GM23338 (cell line): ENCODE measurements around the gene ATP13A4. TPM values are rescaled to one million over a fixed set of nuclear protein-coding genes. Genes with fewer than 3 reads are reported as not detected.

Source experiments
- ATAC-seq: fragments of 200-7000 bp; cut with Tn5 transposase; 3 replicates; pipeline ENCODE4 v1.9.1; 2020
- DNase-seq: peaks from one replicate; pipeline ENCODE4 v3.0.0-alpha.2; 2015; ENCODE audit warnings: low spot score
- H2AFZ ChIP-seq: fragments of 200-600 bp; sonication (generic); 2 replicates; pipeline ENCODE4 v1.8.0; 2016; ENCODE audit warnings: antibody characterized with exemption, mild to moderate bottlenecking, moderate library complexity
- H3F3A ChIP-seq: fragments of 200-600 bp; sonication (generic); replicated peaks from 2 replicates; pipeline ENCODE4 v1.8.0; 2017; ENCODE audit warnings: antibody characterized with exemption, mixed run types, low read depth
- H3K27ac ChIP-seq: fragments of 200-600 bp; sonication (generic); 2 replicates; pipeline ENCODE4 v1.6.1; 2016; ENCODE audit warnings: low read depth
- H3K27me3 ChIP-seq: fragments of 200-600 bp; sonication (generic); 2 replicates; pipeline ENCODE4 v1.8.0; 2016; ENCODE audit warnings: mild to moderate bottlenecking, mixed run types, moderate library complexity; ENCODE audit not compliant: insufficient read depth
- H3K36me3 ChIP-seq: fragments of 200-600 bp; sonication (generic); 2 replicates; pipeline ENCODE4 v1.8.0; 2016; ENCODE audit warnings: mild to moderate bottlenecking; ENCODE audit not compliant: insufficient read depth
- H3K4me1 ChIP-seq: fragments of 200-600 bp; sonication (generic); 2 replicates; pipeline ENCODE4 v1.8.0; 2016; ENCODE audit warnings: mild to moderate bottlenecking, moderate library complexity; ENCODE audit not compliant: insufficient read depth
- H3K4me2 ChIP-seq: fragments of 200-600 bp; sonication (generic); 2 replicates; pipeline ENCODE4 v1.7.1; 2017; ENCODE audit warnings: mixed run types
- H3K4me3 ChIP-seq: fragments of 200-600 bp; sonication (generic); 2 replicates; pipeline ENCODE4 v1.6.1; 2016; ENCODE audit warnings: mixed run types
- H3K79me2 ChIP-seq: fragments of 200-600 bp; sonication (generic); replicated peaks from 2 replicates; pipeline ENCODE4 v1.8.0; 2017; ENCODE audit warnings: mild to moderate bottlenecking; ENCODE audit not compliant: insufficient read depth
- H3K9me2 ChIP-seq: fragments of 200-600 bp; sonication (generic); 2 replicates; pipeline ENCODE4 v1.8.0; 2017; ENCODE audit not compliant: insufficient read depth
- H4K20me1 ChIP-seq: fragments of 200-600 bp; sonication (generic); replicated peaks from 2 replicates; pipeline ENCODE4 v1.8.0; 2017; ENCODE audit warnings: mild to moderate bottlenecking; ENCODE audit not compliant: insufficient read depth
- H3K27ac Mint-ChIP-seq: 2 replicates; pipeline ENCODE4 v1.8.0; 2020; ENCODE audit warnings: inconsistent platforms, mild to moderate bottlenecking, moderate library complexity, mixed read lengths
- H3K27me3 Mint-ChIP-seq: 3 replicates; pipeline ENCODE4 v1.8.0; 2022; ENCODE audit warnings: low read depth, mild to moderate bottlenecking, moderate library complexity, mixed read lengths, inconsistent platforms; ENCODE audit not compliant: insufficient read depth, poor library complexity
- H3K36me3 Mint-ChIP-seq: 3 replicates; pipeline ENCODE4 v1.8.0; 2021; ENCODE audit warnings: low read depth, mild to moderate bottlenecking, inconsistent platforms, moderate library complexity, mixed read lengths
- H3K4me1 Mint-ChIP-seq: 3 replicates; pipeline ENCODE4 v1.8.0; 2020; ENCODE audit warnings: mild to moderate bottlenecking, inconsistent platforms, mixed read lengths
- H3K4me3 Mint-ChIP-seq: 3 replicates; pipeline ENCODE4 v1.8.0; 2021; ENCODE audit warnings: moderate library complexity, mild to moderate bottlenecking, inconsistent platforms, mixed read lengths
- H3K9me3 Mint-ChIP-seq: 3 replicates; pipeline ENCODE4 v1.8.0; 2020; ENCODE audit warnings: moderate library complexity, mild to moderate bottlenecking, inconsistent platforms, mixed read lengths
- CREB1 ChIP-seq: fragments of 250-450 bp; sonication (Bioruptor Pico); IDR thresholded peaks from 2 replicates; pipeline ENCODE4 v1.5.0; 2020; ENCODE audit warnings: low read depth, mild to moderate bottlenecking, moderate library complexity
- CTCF ChIP-seq, 2 experiments: fragments of 200-600 bp in 1 of 2; sonication (generic) in 1 of 2; conservative IDR thresholded peaks; 2 replicates each; pipeline versions ENCODE4 v1.5.1 to v1.6.1; 2016 to 2017; ENCODE audit warnings: antibody characterized with exemption in 2 of 2, low read depth in 2 of 2, mild to moderate bottlenecking in 2 of 2, moderate library complexity in 1 of 2
- ETS1 ChIP-seq: IDR thresholded peaks from 2 replicates; pipeline ENCODE4 v1.6.1; 2016; ENCODE audit warnings: antibody characterized with exemption
- EZH2 ChIP-seq: fragments of 200-600 bp; sonication (generic); IDR thresholded peaks from one replicate; pipeline ENCODE4 v1.8.0; 2017; ENCODE audit warnings: antibody characterized with exemption, mild to moderate bottlenecking, low read depth; ENCODE audit not compliant: unreplicated experiment
- EZH2phosphoT487 ChIP-seq: fragments of 200-600 bp; sonication (generic); IDR thresholded peaks from one replicate; pipeline ENCODE4 v1.8.1; 2018; ENCODE audit warnings: antibody characterized with exemption; ENCODE audit not compliant: unreplicated experiment
- JUNB ChIP-seq: IDR thresholded peaks from one replicate; pipeline ENCODE4 v1.6.1; 2016; ENCODE audit warnings: antibody characterized with exemption; ENCODE audit not compliant: unreplicated experiment
- NANOG ChIP-seq: IDR thresholded peaks from 2 replicates; pipeline ENCODE4 v1.6.1; 2016; ENCODE audit warnings: antibody characterized with exemption, borderline replicate concordance
- POLR2AphosphoS5 ChIP-seq: IDR thresholded peaks from 2 replicates; pipeline ENCODE4 v1.6.1; 2016; ENCODE audit warnings: antibody characterized with exemption, low read depth
- REST ChIP-seq: IDR thresholded peaks from one replicate; pipeline ENCODE4 v1.6.1; 2018; ENCODE audit warnings: antibody characterized with exemption; ENCODE audit not compliant: unreplicated experiment
- STAT1 ChIP-seq: IDR thresholded peaks from one replicate; pipeline ENCODE4 v1.6.1; 2016; ENCODE audit warnings: antibody characterized with exemption; ENCODE audit not compliant: unreplicated experiment
- ZNF114 ChIP-seq: fragments of 250-450 bp; sonication (Bioruptor Pico); IDR thresholded peaks from 2 replicates; pipeline ENCODE4 v1.5.0; 2020; ENCODE audit warnings: mild to moderate bottlenecking, moderate library complexity
- ZNF331 ChIP-seq: fragments of 250-450 bp; sonication (Bioruptor Pico); IDR thresholded peaks from 2 replicates; pipeline ENCODE4 v1.5.0; 2020; ENCODE audit warnings: low read depth, mild to moderate bottlenecking, moderate library complexity
- ZNF462 ChIP-seq: fragments of 250-450 bp; sonication (Bioruptor Pico); IDR thresholded peaks from 2 replicates; pipeline ENCODE4 v1.5.0; 2020; ENCODE audit warnings: mild to moderate bottlenecking, moderate library complexity
- polyA plus RNA-seq: library from polyadenylated mRNA; unstranded; fragments of >200 nt; fragmentation: Nextera tagmentation; extraction: Ambion mirVana; gene quantifications from 2 replicates; pipeline ENCODE4 v1.2.1, GENCODE V29; 2016
- total RNA-seq: library from RNA; depleted of rRNA; stranded (reverse); fragments of >200 nt; shearing (Covaris generic); gene quantifications from 2 replicates; pipeline ENCODE4 v1.2.3, GENCODE V29; 2014

ATP13A4 gene
- total and polyA plus RNA-seq, 2 experiments from 2014 or later, result not detected

- no peak overlapping the region for H3K4me3 ChIP-seq
- Mint-ChIP-seq H3K27ac (no peak overlapping the region), H3K27me3 (peaks cover 7% of the 10 kb centered on the region), H3K9me3 (peaks cover 9% of the 10 kb centered on the region), H3K4me3 (no peak overlapping the region), H3K4me1 (peaks cover 7% of the 10 kb centered on the region; the same call in 2 of the 3 replicates), H3K36me3 (peaks cover 3% of the 10 kb centered on the region; the same call in 1 of the 3 replicates)
- H3F3A ChIP-seq, result no peaks in the 10 kb centered on the region
- H3K27ac ChIP-seq, result no peak overlapping the region
- DNase-seq (no peak), ATAC-seq (no peak)
- no peak overlapping the region for H3K4me2 ChIP-seq
- H3K9me2 ChIP-seq, result no peaks in the 10 kb centered on the region
- no peaks in the 10 kb centered on the region for H3K27me3 ChIP-seq
- H3K79me2 ChIP-seq, result no peaks in the 10 kb centered on the region
- no peak overlapping the region for H2AFZ ChIP-seq
- no peak for TF ChIP-seq EZH2
- TF ChIP-seq JUNB, result no peak
- TF ChIP-seq NANOG, result no peak
- TF ChIP-seq POLR2AphosphoS5, result no peak
- no peak for TF ChIP-seq CREB1 (CRISPR knock-in tag)
- TF ChIP-seq CTCF (conservative IDR thresholded peaks at IDR 0.05; ENCODE audit: low read depth in 2 of 2), result no peak
- no peak for TF ChIP-seq ZNF331 (CRISPR knock-in tag)
- no peak for TF ChIP-seq ETS1
- no peak for TF ChIP-seq REST
- no peak for TF ChIP-seq ZNF114 (CRISPR knock-in tag)
- TF ChIP-seq STAT1, result no peak
- TF ChIP-seq EZH2phosphoT487, result no peak
- no peak for TF ChIP-seq ZNF462 (CRISPR knock-in tag)
- H3K36me3 ChIP-seq, result no peaks in the 10 kb centered on the region
- no peaks in the 10 kb centered on the region for H3K4me1 ChIP-seq
- no peaks in the 10 kb centered on the region for H4K20me1 ChIP-seq
These were observed 10.4 kb downstream of the ATP13A4 start for GRCh38 chr3:193544289-193544688.
